SK-N-MC (cell line): ENCODE data around the gene P2RX4.
"Not testable (repeated sequence)": the region's sequence is repeated elsewhere in the genome, so short reads cannot be mapped to it uniquely, and the experiment has no call there.

Source experiments
- DNase-seq: peaks from one replicate; pipeline ENCODE4 v3.0.0-alpha.2; 2011; ENCODE audit warnings: low read depth, low spot score
- H3K27ac ChIP-seq: fragments of 200-600 bp; sonication (generic); 2 replicates; pipeline ENCODE4 v1.5.1; 2016; ENCODE audit warnings: mixed run types
- H3K36me3 ChIP-seq: fragments of 200-600 bp; sonication (generic); 2 replicates; pipeline ENCODE4 v1.6.1; 2017; ENCODE audit warnings: antibody characterized with exemption, low read length, mixed read lengths; ENCODE audit not compliant: insufficient read depth
- H3K4me3 ChIP-seq: fragments of 200-600 bp; sonication (generic); 2 replicates; pipeline ENCODE4 v1.5.1; 2016
- H3K9ac ChIP-seq: fragments of 200-600 bp; sonication (generic); 2 replicates; pipeline ENCODE4 v1.8.0; 2017; ENCODE audit warnings: mixed run types, mixed read lengths; ENCODE audit not compliant: insufficient read length
- H3K9me3 ChIP-seq: fragments of 200-600 bp; sonication (generic); 2 replicates; pipeline ENCODE4 v1.6.1; 2017; ENCODE audit warnings: low read depth, mild to moderate bottlenecking, antibody characterized with exemption, low read length, moderate library complexity, mixed read lengths
- EZH2 ChIP-seq: fragments of 200-600 bp; sonication (generic); IDR thresholded peaks from one replicate; pipeline ENCODE4 v1.6.1; 2017; ENCODE audit warnings: antibody characterized with exemption
- FOXP2 ChIP-seq: optimal IDR thresholded peaks from 2 replicates; pipeline ENCODE3; 2011; ENCODE audit warnings: mild to moderate bottlenecking, moderate library complexity; ENCODE audit not compliant: insufficient read depth; ENCODE audit errors: extremely low read length, control extremely low read depth
- POLR2AphosphoS5 ChIP-seq: IDR thresholded peaks from 2 replicates; pipeline ENCODE4 v1.6.1; 2012; ENCODE audit warnings: mild to moderate bottlenecking, low read depth, low read length, borderline replicate concordance

P2RX4 gene, protein sequence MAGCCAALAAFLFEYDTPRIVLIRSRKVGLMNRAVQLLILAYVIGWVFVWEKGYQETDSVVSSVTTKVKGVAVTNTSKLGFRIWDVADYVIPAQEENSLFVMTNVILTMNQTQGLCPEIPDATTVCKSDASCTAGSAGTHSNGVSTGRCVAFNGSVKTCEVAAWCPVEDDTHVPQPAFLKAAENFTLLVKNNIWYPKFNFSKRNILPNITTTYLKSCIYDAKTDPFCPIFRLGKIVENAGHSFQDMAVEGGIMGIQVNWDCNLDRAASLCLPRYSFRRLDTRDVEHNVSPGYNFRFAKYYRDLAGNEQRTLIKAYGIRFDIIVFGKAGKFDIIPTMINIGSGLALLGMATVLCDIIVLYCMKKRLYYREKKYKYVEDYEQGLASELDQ

DNA sequence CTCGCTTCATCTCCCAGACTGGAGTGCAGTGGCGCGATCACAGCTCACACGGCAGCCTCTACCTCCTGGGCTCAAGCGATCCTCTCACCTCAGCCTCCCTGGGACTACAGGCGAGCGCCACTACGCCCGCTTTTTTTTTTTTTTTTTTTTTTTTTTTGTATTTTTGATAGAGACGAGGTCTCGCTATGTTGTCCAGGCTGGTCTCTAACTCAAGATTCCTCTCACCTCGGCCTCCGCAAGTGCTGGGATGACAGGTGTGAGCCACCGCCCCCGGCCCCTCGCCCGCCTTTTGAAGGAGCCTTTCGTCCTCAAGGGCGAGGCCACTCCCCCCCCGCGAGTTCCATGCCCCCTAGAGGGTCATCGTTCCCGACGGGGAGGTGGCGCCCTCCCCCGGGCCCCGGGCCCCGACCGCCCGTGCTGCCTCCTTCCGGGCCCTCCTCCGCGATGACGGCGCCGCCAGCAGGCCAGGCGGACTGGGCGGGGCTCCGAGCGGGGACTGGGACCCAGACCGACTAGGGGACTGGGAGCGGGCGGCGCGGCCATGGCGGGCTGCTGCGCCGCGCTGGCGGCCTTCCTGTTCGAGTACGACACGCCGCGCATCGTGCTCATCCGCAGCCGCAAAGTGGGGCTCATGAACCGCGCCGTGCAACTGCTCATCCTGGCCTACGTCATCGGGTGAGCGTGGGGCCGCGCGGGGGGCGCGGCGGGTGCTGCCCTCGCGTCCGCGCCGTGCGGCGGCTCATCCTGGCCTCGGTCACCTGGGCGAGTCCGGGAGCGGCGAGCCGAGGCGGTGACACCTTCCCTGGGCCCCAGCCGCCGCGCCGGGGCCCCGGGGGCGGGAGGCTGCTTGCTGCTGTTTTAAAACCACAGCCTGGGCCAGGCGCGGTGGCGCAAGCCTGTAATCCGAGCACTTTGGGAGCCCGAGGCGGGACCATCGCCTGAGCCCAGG, at the start of gene P2RX4:
Gene P2RX4 (plus strand): TSS at position 506 of the 949 bp plus-strand sequence. CDS start 36 bp downstream, at position 542.
- H3K9ac ChIP-seq, result peak within 1 kb of the TSS; percentile 87
- no peak for DNase-seq
- TF ChIP-seq FOXP2 (no peak), POLR2AphosphoS5 (peak; percentile 79)
- H3K4me3 ChIP-seq, result peak within 1 kb of the TSS; percentile 95
- H3K36me3 ChIP-seq, result no peaks in the 10 kb centered on the region
- no peaks in the 10 kb centered on the region for H3K9me3 ChIP-seq
- no peak within 1 kb of the TSS for H3K27ac ChIP-seq

DNA sequence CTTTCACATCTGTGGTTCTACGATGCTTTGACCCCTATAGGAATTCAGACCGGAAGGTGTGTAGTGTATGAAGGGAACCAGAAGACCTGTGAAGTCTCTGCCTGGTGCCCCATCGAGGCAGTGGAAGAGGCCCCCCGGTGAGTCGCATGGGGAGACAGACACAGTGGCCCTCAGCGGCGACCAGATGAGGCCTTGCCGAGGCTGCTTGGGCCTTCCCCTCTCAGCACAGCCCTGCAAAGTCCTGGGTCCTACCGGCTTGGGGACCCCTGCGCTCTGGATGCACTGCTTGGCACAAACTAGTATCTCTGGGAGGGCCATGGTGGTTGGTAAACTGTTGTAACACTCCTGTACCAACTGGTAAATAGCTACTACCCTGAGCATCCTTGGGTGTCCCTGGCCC, 47.5 kb upstream of the P2RX4 start:
- Histone ChIP-seq H3K9me3 (no peaks in the 10 kb centered on the region), H3K9ac (no peak overlapping the region), H3K4me3 (no peak overlapping the region), H3K36me3 (no peaks in the 10 kb centered on the region), H3K27ac (no peak overlapping the region)
- DNase-seq, result no peak
- TF ChIP-seq FOXP2 (no peak), POLR2AphosphoS5 (no peak), EZH2 (no peak)

DNA sequence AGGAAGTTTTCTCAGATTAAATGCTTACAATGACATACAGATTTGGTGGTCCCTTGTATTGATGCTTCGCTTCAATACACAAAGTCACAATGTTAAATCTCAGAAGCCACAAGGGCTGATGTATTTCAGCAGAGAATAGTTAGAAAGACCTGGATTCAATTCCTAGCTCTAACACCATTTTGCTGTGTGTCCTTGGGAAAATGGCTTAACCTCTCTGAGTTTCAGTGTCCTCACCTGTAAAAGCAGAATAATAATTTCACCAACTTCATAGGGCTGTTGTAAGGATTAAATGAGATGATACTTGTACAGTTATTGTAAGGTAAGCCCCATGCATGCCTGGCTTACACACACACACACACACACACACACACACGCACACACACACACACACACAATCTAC, 46.9 kb upstream of the P2RX4 start:
- Histone ChIP-seq H3K9me3 (no peaks in the 10 kb centered on the region), H3K9ac (no peak overlapping the region), H3K4me3 (no peak overlapping the region), H3K36me3 (no peaks in the 10 kb centered on the region), H3K27ac (no peak overlapping the region)
- no peak for TF ChIP-seq EZH2
- TF ChIP-seq POLR2AphosphoS5, result no peak
- no peak for TF ChIP-seq FOXP2
- no peak for DNase-seq

DNA sequence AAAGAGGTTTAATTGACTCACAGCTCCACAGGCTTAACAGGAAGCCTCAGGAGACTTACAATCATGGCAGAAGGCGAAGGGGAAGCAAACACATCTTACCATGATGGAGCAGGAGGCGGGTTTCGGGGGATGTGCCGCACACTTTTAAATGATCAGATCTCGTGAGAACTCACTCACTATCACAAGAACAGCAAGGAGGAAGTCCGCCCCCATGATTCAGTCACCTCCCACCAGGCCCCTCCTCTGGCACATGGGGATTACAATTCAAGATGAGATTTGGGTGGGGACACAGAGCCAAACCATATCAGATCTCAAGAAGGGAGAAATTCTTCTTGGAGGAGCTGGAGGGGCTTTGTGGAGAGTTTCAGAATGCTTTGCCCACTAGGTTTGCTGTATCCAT, 45.1 kb upstream of the P2RX4 start:
- not testable (repeated sequence) for H3K9me3 ChIP-seq

DNA sequence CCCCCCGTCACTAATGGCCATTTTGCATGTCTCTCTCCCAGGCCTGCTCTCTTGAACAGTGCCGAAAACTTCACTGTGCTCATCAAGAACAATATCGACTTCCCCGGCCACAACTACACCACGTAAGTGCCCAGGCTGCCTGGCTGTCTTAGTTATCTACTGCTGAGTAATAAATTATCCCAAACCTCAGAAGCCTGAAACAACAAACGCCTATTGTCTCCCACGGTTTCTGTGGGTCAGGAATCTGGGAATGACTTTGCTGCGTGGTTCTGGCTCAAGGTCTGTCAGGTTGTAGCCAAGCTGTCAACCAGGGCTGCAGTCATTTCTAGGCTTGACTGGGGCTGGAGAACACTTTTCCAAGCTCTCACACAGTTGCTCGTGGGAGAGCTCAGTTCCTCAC, 44.6 kb upstream of the P2RX4 start:
- H3K9ac ChIP-seq, result no peak overlapping the region
- no peak overlapping the region for H3K4me3 ChIP-seq
- no peak for DNase-seq
- TF ChIP-seq EZH2, result no peak
- no peak for TF ChIP-seq FOXP2
- no peak for TF ChIP-seq POLR2AphosphoS5
- no peak overlapping the region for H3K27ac ChIP-seq
- no peaks in the 10 kb centered on the region for H3K9me3 ChIP-seq
- no peaks in the 10 kb centered on the region for H3K36me3 ChIP-seq

More for the DNA sequence above, 45.1 kb upstream of the P2RX4 start:
- H3K9ac ChIP-seq, DNase-seq, H3K36me3 ChIP-seq, H3K27ac ChIP-seq, H3K4me3 ChIP-seq: not testable (repeated sequence)

DNA sequence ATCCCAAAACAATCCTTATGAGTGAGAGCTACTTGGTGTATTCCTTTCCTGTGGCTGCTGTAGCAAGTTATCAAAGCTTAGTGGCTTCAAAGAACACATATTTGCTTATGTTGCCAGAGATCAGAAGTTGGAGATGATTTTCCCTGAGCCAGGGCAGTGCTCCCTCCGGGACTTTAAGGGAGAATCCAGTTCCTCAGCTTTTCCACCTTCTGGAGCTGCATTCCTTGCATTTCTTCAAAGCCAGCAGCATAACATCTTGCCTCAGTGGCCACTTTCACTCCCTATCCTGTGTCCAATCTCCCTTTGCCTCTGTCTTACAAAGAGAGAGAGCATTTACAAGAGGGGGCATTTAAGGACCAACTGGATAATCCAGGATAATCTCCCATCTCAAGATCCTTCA, 43.6 kb upstream of the P2RX4 start:
- no peak overlapping the region for H3K9ac ChIP-seq
- TF ChIP-seq EZH2 (no peak), FOXP2 (no peak), POLR2AphosphoS5 (no peak)
- no peaks in the 10 kb centered on the region for H3K9me3 ChIP-seq
- DNase-seq, result no peak
- no peaks in the 10 kb centered on the region for H3K36me3 ChIP-seq
- H3K27ac ChIP-seq, result no peak overlapping the region
- no peak overlapping the region for H3K4me3 ChIP-seq

DNA sequence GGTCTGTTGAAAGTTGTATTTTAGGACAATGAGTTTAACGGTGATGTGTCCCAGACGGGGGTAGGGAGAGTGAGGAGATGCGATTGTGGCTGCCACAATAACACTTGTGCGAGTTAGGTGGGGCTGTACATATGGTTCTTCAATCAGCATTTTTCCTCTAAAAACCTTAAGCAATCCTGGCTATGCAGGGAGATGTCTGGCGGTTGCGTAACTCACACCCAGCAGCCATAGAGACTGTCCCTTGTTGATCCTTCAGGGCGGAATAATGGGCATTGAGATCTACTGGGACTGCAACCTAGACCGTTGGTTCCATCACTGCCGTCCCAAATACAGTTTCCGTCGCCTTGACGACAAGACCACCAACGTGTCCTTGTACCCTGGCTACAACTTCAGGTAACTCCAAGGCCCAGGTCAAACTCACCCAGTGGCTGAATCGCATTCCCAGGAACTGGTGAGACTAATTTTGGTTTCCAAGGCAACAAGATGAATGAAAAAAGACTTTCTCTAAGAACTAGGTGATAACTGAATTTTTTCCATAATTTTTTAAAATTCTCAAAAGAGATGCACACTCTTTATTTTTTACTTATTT, 42.6 kb upstream of the P2RX4 start:
- Histone ChIP-seq H3K9ac (no peak overlapping the region), H3K9me3 (no peaks in the 10 kb centered on the region), H3K4me3 (no peak overlapping the region), H3K27ac (no peak overlapping the region), H3K36me3 (no peaks in the 10 kb centered on the region)
- no peak for DNase-seq
- no peak for TF ChIP-seq EZH2

DNA sequence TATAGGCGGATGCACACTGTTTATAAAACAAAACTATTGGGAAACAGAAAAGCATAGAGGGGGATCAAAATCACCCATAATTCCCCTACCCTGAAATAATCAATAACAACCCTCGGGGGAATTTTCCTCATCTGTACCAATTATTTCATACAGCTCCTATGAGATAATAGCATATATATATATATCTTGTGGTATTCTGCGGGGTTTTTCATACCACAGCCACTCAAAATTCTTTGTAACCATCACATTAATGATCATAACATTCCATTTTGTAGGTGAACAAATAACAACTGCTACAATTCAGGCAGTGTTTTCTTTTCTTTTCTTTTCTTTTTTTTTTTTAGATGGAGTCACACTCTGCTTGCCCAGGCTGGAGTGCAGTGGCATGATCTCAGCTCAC, 42.0 kb upstream of the P2RX4 start:
- DNase-seq, result no peak
- H3K4me3 ChIP-seq, result no peak overlapping the region
- no peaks in the 10 kb centered on the region for H3K36me3 ChIP-seq
- H3K27ac ChIP-seq, result no peak overlapping the region
- TF ChIP-seq POLR2AphosphoS5, result no peak
- TF ChIP-seq EZH2, result no peak
- no peak for TF ChIP-seq FOXP2
- no peak overlapping the region for H3K9ac ChIP-seq
- H3K9me3 ChIP-seq, result no peaks in the 10 kb centered on the region
